ENCODE data around the gene MYPN.
"Not testable (repeated sequence)": the region's sequence is repeated elsewhere in the genome, so short reads cannot be mapped to it uniquely, and the experiment has no call there.

The MYPN gene

GRCh38 chr10:68233046-68233445, 123.8 kb downstream of the MYPN start:
- no peak for DNase-seq

GRCh38 chr10:68235111-68235510, 125.8 kb downstream of the MYPN start:
- no peak for DNase-seq

GRCh38 chr10:68235581-68235980, 126.3 kb downstream of the MYPN start:
- no peak for DNase-seq

GRCh38 chr10:68237173-68237572, 127.9 kb downstream of the MYPN start:
- no peak for DNase-seq

GRCh38 chr10:68238371-68238770, 129.1 kb downstream of the MYPN start:
- no peak for DNase-seq

GRCh38 chr10:68239069-68239468, 129.8 kb downstream of the MYPN start:
- DNase-seq, result no peak

- DNase-seq, result no peak
Observed at GRCh38 chr10:68239596-68240150, 130.4 kb downstream of the MYPN start.

GRCh38 chr10:68242051-68242450, 132.8 kb downstream of the MYPN start:
- DNase-seq, result no peak

GRCh38 chr10:68246397-68246796, 137.1 kb downstream of the MYPN start:
- DNase-seq, result not testable (repeated sequence)

GRCh38 chr10:68247931-68248330, 138.6 kb downstream of the MYPN start:
- DNase-seq, result no peak

GRCh38 chr10:68249297-68249696, 140.0 kb downstream of the MYPN start:
- no peak for DNase-seq

- DNase-seq, result no peak
Observed at GRCh38 chr10:68251151-68251550, 141.9 kb downstream of the MYPN start.

- DNase-seq, result no peak
Observed at GRCh38 chr10:68251625-68252495, 142.6 kb downstream of the MYPN start.

GRCh38 chr10:68253346-68253745, 144.1 kb downstream of the MYPN start:
- DNase-seq, result no peak

GRCh38 chr10:68261132-68261856, 152.0 kb downstream of the MYPN start:
- no peak for DNase-seq

All from stimulated activated CD8-positive, alpha-beta memory T cell treated with anti-CD3 and anti-CD28 coated beads, Interleukin-4, amount 100 ng/mL, for 48 hours (primary cell).